NCI-H1048 (cell line): ENCODE results near the gene COL6A1.

ENCODE experiments used
- DNase-seq: peaks from one replicate; lab custom pipeline; 2025; lab: John Stamatoyannopoulos, UW

COL6A1 gene

GRCh38 chr21:45981151-45982091, at the start of gene COL6A1:
COL6A1 (plus strand) TSS chr21:45981770; CDS start chr21:45981851, 81 bp downstream.
- peak; percentile 9 for DNase-seq

GRCh38 chr21:45932922-45933502, 48.6 kb upstream of the COL6A1 start:
- DNase-seq: no peak

DNA sequence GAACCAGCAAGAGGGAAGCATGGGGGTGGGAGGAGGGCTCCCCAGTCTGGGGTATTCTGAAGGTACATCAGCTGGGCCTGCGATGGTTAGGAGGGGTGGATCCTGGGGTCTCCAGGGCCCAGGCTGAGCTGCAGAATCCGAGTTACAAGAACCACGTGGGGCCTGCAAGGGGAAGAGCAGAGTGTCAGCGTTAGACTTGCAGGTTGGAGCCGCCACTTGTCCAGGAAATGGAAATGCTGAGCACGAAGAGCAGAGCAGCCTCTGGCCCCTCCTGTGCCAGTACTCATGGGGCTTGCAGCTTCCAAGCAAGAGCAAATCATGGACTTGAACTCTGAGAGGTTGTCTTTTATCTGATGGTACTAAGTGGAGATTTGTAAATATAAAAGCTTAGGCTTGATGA, 47.5 kb upstream of the COL6A1 start:
- DNase-seq: no peak

- no peak for DNase-seq
Observed at GRCh38 chr21:45934554-45934953, 47.0 kb upstream of the COL6A1 start.

- no peak for DNase-seq
Observed at GRCh38 chr21:45935628-45936027, 45.9 kb upstream of the COL6A1 start.

DNA sequence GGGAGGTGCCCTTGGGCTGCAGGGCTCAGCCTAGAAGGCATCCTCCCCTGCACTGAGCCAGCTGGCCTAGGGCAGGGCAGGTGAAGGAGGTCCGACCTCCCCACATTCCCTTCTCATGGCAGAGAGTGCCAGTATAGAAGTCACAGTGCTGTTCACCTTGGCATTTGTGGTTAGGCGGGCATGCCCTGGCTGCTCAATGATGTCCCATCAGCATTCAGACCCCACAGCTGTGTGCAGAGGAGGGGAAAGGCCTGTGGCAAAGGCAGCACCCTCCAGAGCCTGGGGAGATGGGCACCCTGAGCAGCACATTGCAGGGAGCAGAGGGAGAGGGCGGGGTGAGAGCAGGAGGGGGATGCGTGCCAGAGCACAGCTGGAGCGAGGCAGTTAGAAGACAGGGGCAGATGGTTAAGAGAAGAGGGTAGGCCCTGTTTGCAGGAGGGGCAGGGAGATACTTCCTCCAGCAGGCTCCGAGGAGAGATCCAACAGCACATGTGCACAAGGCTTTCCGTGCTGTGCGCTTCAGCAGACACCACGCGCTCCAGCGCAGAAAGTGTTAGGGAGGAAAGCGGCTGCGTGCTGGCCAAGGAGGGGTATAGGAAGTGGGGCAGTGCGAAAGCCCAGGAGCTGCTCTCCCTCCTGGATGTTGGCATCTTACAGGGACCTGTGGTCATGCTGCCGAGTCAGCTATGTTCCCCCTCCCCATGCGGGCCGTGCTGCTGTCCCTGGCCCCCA, 43.7 kb upstream of the COL6A1 start:
- DNase-seq: no peak

DNA sequence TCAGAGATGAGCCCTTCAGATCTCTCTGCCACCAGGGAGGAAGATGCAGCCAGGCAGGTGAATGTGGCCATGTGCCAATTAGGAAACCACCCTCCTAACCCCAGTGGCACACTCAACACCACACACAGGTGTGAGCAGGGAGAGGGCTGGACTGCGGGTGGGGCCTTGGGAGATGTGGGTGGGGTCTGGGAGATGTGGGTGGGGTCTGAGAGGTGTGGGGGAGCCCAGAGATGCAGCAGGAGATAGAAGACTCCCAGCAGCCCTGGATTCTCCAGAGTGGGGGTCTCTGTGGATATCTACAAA, 43.2 kb upstream of the COL6A1 start:
- no peak for DNase-seq

DNA sequence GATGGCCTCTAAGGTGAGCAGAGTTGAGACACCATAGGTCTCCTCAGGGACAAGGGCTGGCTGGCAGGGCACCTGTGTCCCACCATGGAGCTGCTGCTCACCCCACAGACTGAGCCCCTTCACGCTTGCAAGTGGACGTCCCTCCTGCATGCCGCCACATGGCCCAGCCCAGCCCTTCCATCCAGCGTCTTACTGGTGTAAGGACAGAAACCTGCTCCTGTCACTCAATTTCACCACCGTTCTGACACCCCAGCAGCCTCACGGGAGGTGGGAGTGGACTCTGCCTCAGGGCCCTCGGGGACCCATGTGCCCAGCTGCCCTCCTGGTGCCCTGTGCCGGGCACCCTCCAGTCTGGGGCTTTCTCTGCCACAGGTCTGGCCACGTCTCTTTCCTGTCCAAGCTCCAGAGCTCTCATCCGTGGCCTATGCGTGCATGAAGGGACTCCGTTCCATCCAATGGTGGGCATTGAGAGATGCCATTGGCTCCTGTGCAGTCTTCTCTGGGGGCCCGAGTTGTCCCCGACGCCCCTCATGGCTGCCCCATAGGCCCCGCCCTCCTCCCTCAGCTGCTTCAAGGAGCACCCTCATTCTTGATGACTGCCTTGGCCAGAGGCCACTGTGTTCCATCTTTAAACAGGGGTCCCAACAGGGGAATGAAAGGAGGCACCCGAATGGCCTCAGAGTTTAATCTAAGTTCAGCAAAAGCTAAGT, 42.6 kb upstream of the COL6A1 start:
- no peak for DNase-seq

GRCh38 chr21:45939521-45940045, 42.0 kb upstream of the COL6A1 start:
- DNase-seq: no peak

DNA sequence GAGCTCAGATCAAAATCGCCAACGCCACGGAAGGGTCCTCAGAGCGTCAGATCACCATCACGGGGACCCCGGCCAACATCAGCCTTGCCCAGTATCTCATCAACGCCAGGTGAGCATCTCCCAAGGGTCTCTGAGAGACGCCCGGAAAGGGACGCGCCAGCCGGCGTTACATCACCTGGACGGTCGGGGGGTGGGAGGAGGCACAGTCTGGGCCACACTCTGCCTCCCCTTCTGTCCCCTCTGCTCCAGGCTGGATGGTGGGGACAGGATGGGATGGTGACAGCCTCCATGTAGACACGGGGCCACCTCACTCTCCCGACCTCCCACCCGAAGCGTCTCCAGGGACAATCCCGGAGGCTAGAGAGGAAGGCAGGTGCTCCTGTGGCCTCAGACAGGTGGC, 41.5 kb upstream of the COL6A1 start:
- no peak for DNase-seq

DNA sequence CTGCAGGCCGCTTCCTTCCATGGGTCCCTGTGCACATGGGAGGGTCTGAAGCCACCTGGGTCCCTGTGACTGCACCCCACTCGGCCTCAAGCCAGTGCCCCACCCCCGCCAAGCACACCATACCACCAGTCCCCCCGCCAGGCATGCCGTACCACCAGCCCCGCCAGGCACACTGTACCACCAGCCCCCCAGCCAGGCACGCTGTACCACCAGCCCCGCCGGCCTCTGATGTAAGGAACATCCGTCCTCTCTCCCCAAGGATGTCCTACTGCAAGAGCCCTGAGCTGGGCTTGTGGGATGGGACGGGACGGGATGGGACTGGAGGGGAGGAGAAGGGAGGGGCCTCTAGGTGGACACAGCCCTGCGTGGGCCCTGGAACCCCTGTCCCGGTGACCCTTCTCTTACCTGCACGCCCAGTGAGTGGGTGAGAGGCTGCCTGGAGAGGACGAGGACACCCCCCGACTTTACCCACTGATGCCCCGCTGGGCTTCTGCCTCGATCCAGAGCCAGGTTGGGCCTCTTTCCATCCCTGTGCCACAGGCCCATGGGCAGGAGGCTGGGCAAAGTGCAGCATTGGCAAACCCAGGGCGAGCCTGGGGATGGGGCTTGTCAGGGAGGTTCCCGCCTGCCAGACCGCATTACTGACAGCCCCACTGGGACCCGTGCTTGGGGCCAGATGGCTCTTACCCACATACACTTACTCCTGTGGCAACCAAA, 40.8 kb upstream of the COL6A1 start:
- DNase-seq: no peak

- no peak for DNase-seq
Observed at GRCh38 chr21:45941338-45941710, 40.2 kb upstream of the COL6A1 start.

GRCh38 chr21:45941717-45942546, 39.6 kb upstream of the COL6A1 start:
- DNase-seq: no peak

DNA sequence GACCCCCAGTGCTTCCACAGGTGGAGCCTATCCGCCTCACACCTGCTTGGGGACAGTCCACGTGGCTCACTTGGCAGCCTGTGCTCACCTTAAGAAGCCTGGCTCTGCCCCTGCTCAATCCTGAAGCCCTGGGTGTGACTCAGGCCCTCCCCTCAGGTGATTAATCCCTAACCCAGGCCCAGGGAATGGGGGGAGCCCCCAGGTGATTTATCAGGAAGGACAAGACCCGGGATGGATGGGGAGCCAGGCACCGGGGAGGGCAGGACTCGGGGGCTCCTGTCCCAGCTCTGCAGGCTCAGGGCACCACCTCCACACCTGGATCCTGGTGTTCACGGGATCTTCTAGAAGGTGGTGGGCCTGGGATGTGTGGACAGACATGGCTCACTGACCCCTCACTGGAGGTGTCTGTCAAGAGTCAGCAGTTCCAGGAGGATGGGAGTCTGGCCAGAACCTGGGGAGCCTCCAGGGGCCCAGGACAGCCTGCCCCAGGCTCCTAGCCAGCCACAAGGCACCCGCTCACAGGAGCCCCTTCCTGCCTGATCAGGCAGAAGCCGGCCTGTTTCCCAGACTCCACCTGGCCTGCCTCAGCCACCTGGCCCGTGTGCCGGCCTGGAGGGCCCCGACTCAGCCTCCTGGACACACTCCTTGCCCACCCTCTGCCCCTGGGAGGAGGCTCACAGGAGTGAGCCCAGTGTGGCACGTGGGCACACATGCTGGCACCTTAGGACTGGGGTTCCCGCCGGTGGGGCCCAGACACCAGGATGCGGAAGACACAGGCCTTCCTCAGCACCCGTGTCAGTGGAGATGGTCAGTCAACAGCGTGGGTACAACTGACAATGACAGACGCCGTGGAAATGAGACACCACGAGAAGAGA, 38.6 kb upstream of the COL6A1 start:
- DNase-seq: no peak

GRCh38 chr21:45943630-45944540, 37.7 kb upstream of the COL6A1 start:
- no peak for DNase-seq

DNA sequence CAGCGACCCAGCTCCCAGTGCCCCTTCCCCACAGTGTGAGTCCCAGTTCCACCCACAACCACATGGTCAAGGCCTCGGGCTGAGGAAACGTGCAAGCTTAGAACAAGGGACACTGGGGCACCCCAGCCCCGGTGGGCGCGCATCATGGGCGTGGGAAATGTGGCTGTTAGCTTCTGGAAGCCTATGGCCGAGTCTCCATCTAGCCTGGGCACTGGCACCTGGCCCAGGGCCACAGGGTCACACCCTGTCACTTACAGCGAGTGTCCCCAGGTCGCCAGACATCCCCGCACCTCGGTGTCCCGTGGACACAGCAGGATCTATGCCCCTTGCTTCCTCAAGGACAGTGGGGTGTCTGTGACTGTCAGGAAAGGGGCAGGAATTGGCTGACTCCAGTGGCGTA, 37.0 kb upstream of the COL6A1 start:
- no peak for DNase-seq

GRCh38 chr21:45945066-45945867, 36.3 kb upstream of the COL6A1 start:
- no peak for DNase-seq

- no peak for DNase-seq
Observed at GRCh38 chr21:45945868-45946210, 35.7 kb upstream of the COL6A1 start.
